NCI-H146 treated with DMSO at 0.1 percent for 48 hours (cell line): ENCODE results near the gene SH2D4B.

Experiments
- DNase-seq: peaks from one replicate; lab custom pipeline; 2025; ENCODE audit not compliant: unreplicated experiment; lab: John Stamatoyannopoulos, UW

Gene SH2D4B

GRCh38 chr10:80585812-80586211, 48.1 kb downstream of the SH2D4B start:
- DNase-seq, result no peak

- DNase-seq, result no peak
Measured at GRCh38 chr10:80588546-80588945, 50.8 kb downstream of the SH2D4B start.

- DNase-seq, result no peak
Measured at GRCh38 chr10:80589726-80590373, 52.1 kb downstream of the SH2D4B start.

- no peak for DNase-seq
Measured at GRCh38 chr10:80590585-80591125, 53.0 kb downstream of the SH2D4B start.

GRCh38 chr10:80596391-80597257, 58.9 kb downstream of the SH2D4B start:
- DNase-seq, result peak; percentile 17

GRCh38 chr10:80598084-80598798, 60.5 kb downstream of the SH2D4B start:
- no peak for DNase-seq

GRCh38 chr10:80598951-80599350, 61.2 kb downstream of the SH2D4B start:
- DNase-seq, result no peak

GRCh38 chr10:80599424-80599847, 61.7 kb downstream of the SH2D4B start:
- DNase-seq, result no peak

- no peak for DNase-seq
Measured at GRCh38 chr10:80600256-80600655, 62.6 kb downstream of the SH2D4B start.

- no peak for DNase-seq
Measured at GRCh38 chr10:80602881-80603280, 65.2 kb downstream of the SH2D4B start.

GRCh38 chr10:80603516-80603915, 65.8 kb downstream of the SH2D4B start:
- DNase-seq, result no peak

GRCh38 chr10:80608706-80609105, 71.0 kb downstream of the SH2D4B start:
- no peak for DNase-seq

- DNase-seq, result no peak
Measured at GRCh38 chr10:80609331-80609730, 71.6 kb downstream of the SH2D4B start.

GRCh38 chr10:80611481-80612185, 73.9 kb downstream of the SH2D4B start:
- no peak for DNase-seq

- DNase-seq, result no peak
Measured at GRCh38 chr10:80612261-80612660, 74.6 kb downstream of the SH2D4B start.

- no peak for DNase-seq
Measured at GRCh38 chr10:80613466-80614170, 75.9 kb downstream of the SH2D4B start.

GRCh38 chr10:80614576-80615416, 77.1 kb downstream of the SH2D4B start:
- no peak for DNase-seq

GRCh38 chr10:80617807-80618206, 80.1 kb downstream of the SH2D4B start:
- no peak for DNase-seq

- no peak for DNase-seq
Measured at GRCh38 chr10:80619036-80619435, 81.3 kb downstream of the SH2D4B start.
